Measurements from ENCODE around the gene NCKAP5. TPM values are rescaled to one million over a fixed set of nuclear protein-coding genes. Genes with fewer than 3 reads are reported as not detected.

The NCKAP5 gene
- total RNA-seq, 1 experiment from 2014 or later, result not detected

GRCh38 chr2:133085646-133086045 lies 482.6 kb downstream of the NCKAP5 start:
- Histone ChIP-seq H3K27ac (no peak overlapping the region), H3K4me1 (no peaks in the 10 kb centered on the region), H3K9me3 (replicated peaks) (no peaks in the 10 kb centered on the region), H3K27me3 (no peaks in the 10 kb centered on the region), H3K36me3 (no peaks in the 10 kb centered on the region), H3K4me3 (no peak overlapping the region)
- DNase-seq, result no peak

- DNase-seq, result no peak
- Histone ChIP-seq H3K27me3 (no peaks in the 10 kb centered on the region), H3K4me3 (no peak overlapping the region), H3K9me3 (replicated peaks) (no peaks in the 10 kb centered on the region), H3K27ac (no peak overlapping the region), H3K4me1 (no peaks in the 10 kb centered on the region), H3K36me3 (no peaks in the 10 kb centered on the region)
Observed at GRCh38 chr2:133082034-133082433, 486.2 kb downstream of the NCKAP5 start.

GRCh38 chr2:133080822-133081221 lies 487.4 kb downstream of the NCKAP5 start:
- DNase-seq, result no peak
- no peak overlapping the region for H3K27ac ChIP-seq
- no peaks in the 10 kb centered on the region for H3K27me3 ChIP-seq
- no peaks in the 10 kb centered on the region for H3K36me3 ChIP-seq
- H3K4me3 ChIP-seq, result no peak overlapping the region
- H3K4me1 ChIP-seq, result no peaks in the 10 kb centered on the region
- no peaks in the 10 kb centered on the region for H3K9me3 ChIP-seq (replicated peaks)

GRCh38 chr2:133078667-133079411 lies 489.4 kb downstream of the NCKAP5 start:
- no peaks in the 10 kb centered on the region for H3K4me1 ChIP-seq
- no peaks in the 10 kb centered on the region for H3K9me3 ChIP-seq (replicated peaks)
- no peaks in the 10 kb centered on the region for H3K36me3 ChIP-seq

GRCh38 chr2:133077269-133077822 lies 490.9 kb downstream of the NCKAP5 start:
- Histone ChIP-seq H3K36me3 (no peaks in the 10 kb centered on the region), H3K9me3 (replicated peaks) (no peaks in the 10 kb centered on the region), H3K27me3 (no peaks in the 10 kb centered on the region), H3K27ac (no peak overlapping the region), H3K4me3 (no peak overlapping the region), H3K4me1 (no peaks in the 10 kb centered on the region)
- DNase-seq, result no peak

More at GRCh38 chr2:133078667-133079411, 489.4 kb downstream of the NCKAP5 start:
- H3K27me3 ChIP-seq, result no peaks in the 10 kb centered on the region
- H3K4me3 ChIP-seq, result no peak overlapping the region
- DNase-seq, result no peak
- no peak overlapping the region for H3K27ac ChIP-seq

- H3K9me3 ChIP-seq (replicated peaks), result no peaks in the 10 kb centered on the region
- H3K36me3 ChIP-seq, result no peaks in the 10 kb centered on the region
- no peak overlapping the region for H3K27ac ChIP-seq
- DNase-seq, result no peak
- H3K4me3 ChIP-seq, result no peak overlapping the region
- H3K27me3 ChIP-seq, result no peaks in the 10 kb centered on the region
- H3K4me1 ChIP-seq, result no peaks in the 10 kb centered on the region
Observed at GRCh38 chr2:133072837-133073694, 495.2 kb downstream of the NCKAP5 start.

- DNase-seq, result peak; percentile 34 to 65
Observed at GRCh38 chr2:133063775-133064174, 504.5 kb downstream of the NCKAP5 start.

GRCh38 chr2:133062931-133063665 lies 505.2 kb downstream of the NCKAP5 start:
- Histone ChIP-seq H3K4me1 (no peaks in the 10 kb centered on the region), H3K27ac (no peak overlapping the region), H3K27me3 (no peaks in the 10 kb centered on the region), H3K4me3 (no peak overlapping the region), H3K9me3 (replicated peaks) (no peaks in the 10 kb centered on the region), H3K36me3 (no peaks in the 10 kb centered on the region)
- DNase-seq, result no peak

More at GRCh38 chr2:133063775-133064174, 504.5 kb downstream of the NCKAP5 start:
- Histone ChIP-seq H3K4me3 (no peak overlapping the region), H3K27ac (no peak overlapping the region), H3K27me3 (no peaks in the 10 kb centered on the region), H3K4me1 (no peaks in the 10 kb centered on the region), H3K36me3 (no peaks in the 10 kb centered on the region), H3K9me3 (replicated peaks) (no peaks in the 10 kb centered on the region)

GRCh38 chr2:133061874-133062593 lies 506.2 kb downstream of the NCKAP5 start:
- Histone ChIP-seq H3K4me1 (no peaks in the 10 kb centered on the region), H3K27ac (no peak overlapping the region), H3K9me3 (replicated peaks) (no peaks in the 10 kb centered on the region), H3K4me3 (no peak overlapping the region), H3K36me3 (no peaks in the 10 kb centered on the region), H3K27me3 (no peaks in the 10 kb centered on the region)
- no peak for DNase-seq

- DNase-seq, result no peak
- Histone ChIP-seq H3K27ac (no peak overlapping the region), H3K9me3 (replicated peaks) (no peaks in the 10 kb centered on the region), H3K36me3 (no peaks in the 10 kb centered on the region), H3K4me3 (no peak overlapping the region), H3K4me1 (no peaks in the 10 kb centered on the region), H3K27me3 (no peaks in the 10 kb centered on the region)
Observed at GRCh38 chr2:133054297-133054696, 514.0 kb downstream of the NCKAP5 start.

GRCh38 chr2:133053541-133053940 lies 514.7 kb downstream of the NCKAP5 start:
- no peaks in the 10 kb centered on the region for H3K36me3 ChIP-seq
- no peaks in the 10 kb centered on the region for H3K4me1 ChIP-seq
- no peak overlapping the region for H3K4me3 ChIP-seq
- no peaks in the 10 kb centered on the region for H3K27me3 ChIP-seq
- no peak for DNase-seq
- H3K9me3 ChIP-seq (replicated peaks), result no peaks in the 10 kb centered on the region
- no peak overlapping the region for H3K27ac ChIP-seq

- no peaks in the 10 kb centered on the region for H3K27me3 ChIP-seq
- H3K4me3 ChIP-seq, result no peak overlapping the region
- H3K27ac ChIP-seq, result no peak overlapping the region
- no peaks in the 10 kb centered on the region for H3K36me3 ChIP-seq
- no peaks in the 10 kb centered on the region for H3K4me1 ChIP-seq
- no peaks in the 10 kb centered on the region for H3K9me3 ChIP-seq (replicated peaks)
- no peak for DNase-seq
Observed at GRCh38 chr2:133045787-133046186, 522.5 kb downstream of the NCKAP5 start.

- Histone ChIP-seq H3K27me3 (no peaks in the 10 kb centered on the region), H3K4me1 (no peaks in the 10 kb centered on the region), H3K9me3 (replicated peaks) (no peaks in the 10 kb centered on the region), H3K27ac (no peak overlapping the region), H3K36me3 (no peaks in the 10 kb centered on the region), H3K4me3 (no peak overlapping the region)
- no peak for DNase-seq
Observed at GRCh38 chr2:133044556-133044955, 523.7 kb downstream of the NCKAP5 start.

- H3K4me3 ChIP-seq, result no peak overlapping the region
- no peak for DNase-seq
- H3K9me3 ChIP-seq (replicated peaks), result no peaks in the 10 kb centered on the region
- no peaks in the 10 kb centered on the region for H3K27me3 ChIP-seq
- H3K36me3 ChIP-seq, result no peaks in the 10 kb centered on the region
- H3K4me1 ChIP-seq, result no peaks in the 10 kb centered on the region
- no peak overlapping the region for H3K27ac ChIP-seq
Observed at GRCh38 chr2:133040170-133040569, 528.1 kb downstream of the NCKAP5 start.

Data from SJCRH30 (cell line).